NCI-H1092 treated with DMSO at 0.1 percent for 48 hours (cell line): ENCODE data around the gene CDKN1A.

Experiments used
- DNase-seq: peaks from one replicate; lab custom pipeline; 2025; lab: John Stamatoyannopoulos, UW

Gene CDKN1A

GRCh38 chr6:36656441-36656840 lies 22.1 kb upstream of the CDKN1A start:
- no peak for DNase-seq

- DNase-seq, result no peak
These were observed 21.2 kb upstream of the CDKN1A start for GRCh38 chr6:36657271-36657670.

- DNase-seq, result no peak
These were observed 20.5 kb upstream of the CDKN1A start for GRCh38 chr6:36657942-36658544.

GRCh38 chr6:36659271-36659670 lies 19.2 kb upstream of the CDKN1A start:
- DNase-seq, result no peak

GRCh38 chr6:36660771-36661471 lies 17.6 kb upstream of the CDKN1A start:
- no peak for DNase-seq

- DNase-seq, result no peak
These were observed 16.1 kb upstream of the CDKN1A start for GRCh38 chr6:36662380-36662779.

- no peak for DNase-seq
These were observed 15.7 kb upstream of the CDKN1A start for GRCh38 chr6:36662827-36663256.

GRCh38 chr6:36663504-36664446 lies 14.7 kb upstream of the CDKN1A start:
- DNase-seq, result no peak

- DNase-seq, result no peak
These were observed 13.3 kb upstream of the CDKN1A start for GRCh38 chr6:36665180-36665579.

GRCh38 chr6:36666287-36666686 lies 12.2 kb upstream of the CDKN1A start:
- no peak for DNase-seq

- DNase-seq, result peak; percentile 17
These were observed 11.5 kb upstream of the CDKN1A start for GRCh38 chr6:36666826-36667591.

GRCh38 chr6:36668591-36668990 lies 9.9 kb upstream of the CDKN1A start:
- no peak for DNase-seq

- no peak for DNase-seq
These were observed 9.5 kb upstream of the CDKN1A start for GRCh38 chr6:36669002-36669401.

GRCh38 chr6:36670271-36670670 lies 8.2 kb upstream of the CDKN1A start:
- DNase-seq, result no peak

GRCh38 chr6:36671687-36672375 lies 6.7 kb upstream of the CDKN1A start:
- no peak for DNase-seq

- no peak for DNase-seq
These were observed 4.6 kb upstream of the CDKN1A start for GRCh38 chr6:36673882-36674281.

GRCh38 chr6:36674942-36675341 lies 3.6 kb upstream of the CDKN1A start:
- DNase-seq, result no peak

- no peak for DNase-seq
These were observed 2.1 kb upstream of the CDKN1A start for GRCh38 chr6:36676141-36677058.

- DNase-seq, result no peak
These were observed 1.3 kb upstream of the CDKN1A start for GRCh38 chr6:36677059-36677749.
